Epithelial cell of prostate (primary cell): Measurements from ENCODE around the gene RFX2.

Experiments used
- DNase-seq: peaks from one replicate; pipeline ENCODE4 v3.0.0-alpha.2; 2011; ENCODE audit warnings: low read depth, low spot score
- H3K27ac ChIP-seq: fragments of 450-650 bp; 2 replicates; pipeline ENCODE4 v1.5.1; 2017; ENCODE audit warnings: mild to moderate bottlenecking

RFX2 gene

DNA sequence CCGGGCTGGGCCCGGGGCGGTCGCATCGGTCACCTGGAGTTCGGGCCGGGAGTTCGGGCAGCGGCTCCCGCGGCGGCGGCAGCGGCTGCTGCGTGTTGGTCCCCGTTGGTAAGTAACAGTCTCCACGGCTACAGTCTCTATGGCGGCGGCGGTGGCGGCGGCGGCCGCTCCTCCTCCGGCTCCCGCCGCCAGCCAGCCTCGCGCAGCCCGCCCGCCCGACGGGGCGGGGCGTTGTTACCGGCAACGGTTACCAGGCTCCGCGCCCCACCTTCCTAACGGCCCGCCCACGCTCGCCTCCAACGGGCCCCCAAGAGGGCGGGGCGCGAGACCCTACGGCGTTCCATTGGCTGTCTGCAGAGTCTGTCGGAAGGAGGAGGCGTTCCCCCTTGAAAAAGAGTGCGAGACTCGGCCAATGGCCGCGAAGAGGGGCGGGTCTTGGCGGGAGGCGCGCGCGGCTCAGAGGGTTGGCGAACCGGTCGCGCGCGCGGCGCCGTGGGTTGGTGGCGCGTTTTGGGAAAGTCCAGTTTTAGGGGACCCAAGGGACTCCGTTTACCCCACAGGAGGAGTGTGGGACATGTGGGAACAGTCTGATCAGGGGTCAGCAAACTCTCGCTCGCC, at the start of gene RFX2:
RFX2 (minus strand) TSS at position 141 of the 618 bp plus-strand sequence. CDS start 63,004 bp downstream, outside the sequence.
- H3K27ac ChIP-seq, result peak within 1 kb of the TSS; percentile 20
- peak; percentile 88 for DNase-seq

GRCh38 chr19:6156033-6156432, 45.7 kb upstream of the RFX2 start:
- H3K27ac ChIP-seq, result no peak overlapping the region

GRCh38 chr19:6150289-6150688, 40.0 kb upstream of the RFX2 start:
- no peak overlapping the region for H3K27ac ChIP-seq
- DNase-seq, result no peak

More at GRCh38 chr19:6156033-6156432, 45.7 kb upstream of the RFX2 start:
- DNase-seq, result no peak

DNA sequence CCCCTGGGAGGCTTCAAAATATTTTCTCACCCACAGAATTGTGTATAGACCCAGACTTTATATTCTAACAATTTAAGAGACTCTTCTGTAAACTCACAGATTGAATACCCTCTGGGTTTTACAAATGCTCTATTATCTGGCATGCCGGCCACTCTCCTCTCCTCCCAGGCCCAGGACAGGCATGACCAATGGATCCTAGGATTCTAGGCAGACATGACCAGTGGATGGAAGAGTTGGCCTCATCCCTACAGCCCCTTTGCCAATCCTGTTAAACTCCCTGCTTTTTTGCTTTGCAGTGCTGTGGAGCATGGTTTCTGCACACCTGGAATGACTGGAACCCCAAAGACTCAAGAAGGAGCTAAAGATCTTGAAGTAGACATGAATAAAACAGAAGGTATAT, 30.9 kb upstream of the RFX2 start:
- no peak for DNase-seq
- no peak overlapping the region for H3K27ac ChIP-seq

DNA sequence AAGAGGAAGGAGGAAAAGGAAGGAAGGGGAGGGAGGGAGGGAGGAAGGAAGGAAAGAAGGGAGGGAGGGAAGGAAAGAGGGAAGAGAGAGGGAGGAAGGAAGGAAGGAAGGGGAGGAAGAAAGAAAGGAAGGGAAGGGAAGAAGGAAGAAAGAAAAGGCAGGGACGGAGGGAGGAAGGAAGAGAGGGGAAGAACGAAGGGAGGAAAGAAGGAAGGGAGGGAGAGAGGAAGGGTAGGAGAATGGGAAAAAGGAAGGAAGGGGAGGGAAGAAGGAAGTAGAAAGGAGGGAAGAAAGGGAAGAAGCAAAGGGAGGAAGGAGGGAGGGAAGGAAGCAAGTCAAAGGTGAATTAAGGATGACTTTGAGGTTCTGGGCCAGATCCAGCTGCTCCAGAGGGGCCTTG, 28.2 kb upstream of the RFX2 start:
- DNase-seq, result no peak
- H3K27ac ChIP-seq, result no peak overlapping the region

GRCh38 chr19:6138066-6138465, 27.8 kb upstream of the RFX2 start:
- H3K27ac ChIP-seq, result no peak overlapping the region
- DNase-seq, result no peak

DNA sequence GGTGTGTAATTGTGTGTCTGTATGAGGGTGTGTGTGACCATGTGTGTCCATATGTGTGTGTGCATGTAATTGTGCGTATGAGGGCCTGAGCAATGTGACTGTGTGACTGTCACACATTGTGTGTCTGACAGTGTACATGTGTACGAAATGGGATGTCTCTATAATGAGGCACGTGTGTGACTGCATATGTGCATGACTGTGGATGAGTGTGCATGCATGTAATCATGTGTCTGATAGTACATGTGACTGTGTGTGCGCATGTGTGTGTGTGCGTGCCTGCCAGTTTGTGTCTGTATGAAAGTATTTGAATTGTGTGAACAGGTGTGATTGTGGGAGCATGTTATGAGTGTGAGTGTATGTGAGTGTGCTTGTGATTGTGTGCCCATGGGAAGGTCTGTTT, 22.9 kb upstream of the RFX2 start:
- DNase-seq, result no peak
- no peak overlapping the region for H3K27ac ChIP-seq

DNA sequence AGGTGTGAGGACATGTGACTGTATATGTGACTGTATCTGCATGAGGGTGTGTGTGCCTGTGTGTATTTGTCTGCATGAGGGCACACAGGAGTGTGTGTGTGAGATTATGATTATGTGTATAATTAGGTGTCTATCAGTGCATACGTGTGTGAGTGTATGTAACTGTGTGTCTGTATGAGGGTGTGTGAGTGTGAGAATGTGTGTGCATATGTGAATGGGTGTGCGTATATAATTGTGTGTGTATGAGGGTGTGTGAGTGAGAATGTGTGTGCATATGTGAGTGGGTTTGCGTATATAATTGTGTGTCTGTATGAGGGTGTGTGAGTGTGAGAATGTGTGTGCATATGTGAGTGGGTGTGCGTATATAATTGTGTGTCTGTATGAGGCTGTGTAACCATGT, 22.2 kb upstream of the RFX2 start:
- no peak overlapping the region for H3K27ac ChIP-seq
- DNase-seq, result no peak

- no peak overlapping the region for H3K27ac ChIP-seq
- no peak for DNase-seq
These were observed 17.5 kb upstream of the RFX2 start for GRCh38 chr19:6127716-6128335.

DNA sequence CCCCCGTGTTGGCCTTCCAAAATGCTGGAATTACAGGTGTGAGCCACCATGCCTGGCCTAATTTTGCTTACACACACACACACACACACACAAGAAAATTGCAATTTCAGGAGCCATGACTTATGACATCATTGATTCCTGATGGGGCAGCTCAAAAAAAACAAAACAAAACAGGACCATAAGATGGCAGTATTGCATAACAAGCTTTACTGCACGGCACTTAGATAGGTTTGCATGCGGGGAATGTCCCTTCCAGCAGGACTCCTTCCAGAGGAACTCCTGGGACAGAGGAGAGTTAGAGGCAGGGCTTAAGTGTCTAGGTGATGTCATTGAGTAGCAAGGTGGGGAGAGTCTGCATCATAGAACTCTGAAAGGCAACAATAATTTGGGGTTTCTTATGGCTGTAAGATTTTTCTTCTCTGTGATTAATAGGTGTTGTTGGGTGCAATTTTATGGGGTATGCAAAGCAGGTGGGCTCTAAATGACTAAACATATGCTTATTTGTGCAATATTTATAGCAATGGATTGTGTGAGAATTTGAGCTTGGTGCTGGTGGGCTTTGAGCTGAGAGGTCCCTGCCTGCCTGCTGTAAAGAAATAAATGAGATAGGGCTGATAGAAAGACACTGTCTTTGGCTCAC, 16.2 kb upstream of the RFX2 start:
- no peak overlapping the region for H3K27ac ChIP-seq
- DNase-seq, result no peak

DNA sequence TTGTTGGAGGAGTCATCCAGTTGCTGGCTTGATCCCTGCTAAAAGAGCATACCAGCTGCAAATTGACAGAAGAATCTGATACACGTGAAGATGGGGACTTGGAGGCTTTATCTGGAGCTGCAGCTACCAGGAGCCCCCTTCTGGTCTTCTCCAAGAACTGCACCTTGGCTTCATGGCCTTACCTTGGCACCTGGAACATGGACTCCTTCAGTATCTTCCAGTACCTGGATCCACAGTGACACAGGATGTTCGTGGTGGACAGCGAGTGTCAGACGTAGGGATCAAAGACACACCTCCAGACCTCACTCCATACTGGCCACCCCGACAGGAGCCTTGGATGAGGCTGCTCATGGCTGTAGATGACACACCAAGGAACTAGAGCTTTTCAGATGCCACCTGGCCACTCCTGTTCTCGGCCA, 15.3 kb upstream of the RFX2 start:
- DNase-seq, result peak; percentile 41
- no peak overlapping the region for H3K27ac ChIP-seq

- DNase-seq, result no peak
- H3K27ac ChIP-seq, result no peak overlapping the region
These were observed 8.7 kb upstream of the RFX2 start for GRCh38 chr19:6119031-6119430.

DNA sequence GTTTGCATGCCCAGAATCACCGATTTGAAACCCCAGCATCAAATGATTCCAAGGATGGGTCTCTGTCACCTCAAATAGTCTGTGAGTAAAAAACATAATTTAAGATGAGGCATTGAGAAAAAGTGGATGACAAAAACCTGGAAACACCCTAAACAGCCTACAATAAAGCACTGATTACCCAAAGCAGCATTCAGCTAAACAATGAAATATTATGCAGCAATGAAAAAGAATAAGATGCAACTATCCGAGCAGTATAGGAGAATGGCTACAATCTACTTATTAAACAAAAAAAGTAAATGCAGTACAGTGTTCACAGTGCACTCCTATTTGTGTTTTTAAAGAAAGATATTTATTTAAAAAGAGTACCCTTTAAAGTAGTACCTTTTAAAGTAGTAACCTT, 7.7 kb upstream of the RFX2 start:
- H3K27ac ChIP-seq, result no peak overlapping the region
- DNase-seq, result no peak

DNA sequence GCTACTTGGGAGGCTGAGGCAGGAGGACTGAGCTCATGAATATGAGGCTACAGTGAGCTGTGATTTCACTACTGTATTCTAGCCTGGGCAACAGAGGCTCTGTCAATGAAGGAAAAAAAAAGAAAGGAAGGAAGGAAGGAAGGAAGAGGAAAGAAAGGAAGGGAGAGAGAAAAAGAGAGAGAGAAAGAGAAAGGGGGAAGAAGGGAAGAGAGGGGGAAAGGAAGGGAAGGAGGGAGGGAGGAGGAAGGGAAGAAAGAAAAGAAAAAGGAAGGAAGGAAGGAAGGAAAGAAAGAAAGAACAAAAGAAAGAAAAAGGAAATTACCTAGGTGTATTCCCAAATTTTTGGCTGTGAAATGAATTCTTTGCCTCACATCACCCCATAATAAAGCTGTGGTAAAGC, 7.2 kb upstream of the RFX2 start:
- no peak for DNase-seq
- H3K27ac ChIP-seq, result no peak overlapping the region

GRCh38 chr19:6116749-6117430, 6.6 kb upstream of the RFX2 start:
- H3K27ac ChIP-seq, result no peak overlapping the region
- no peak for DNase-seq

DNA sequence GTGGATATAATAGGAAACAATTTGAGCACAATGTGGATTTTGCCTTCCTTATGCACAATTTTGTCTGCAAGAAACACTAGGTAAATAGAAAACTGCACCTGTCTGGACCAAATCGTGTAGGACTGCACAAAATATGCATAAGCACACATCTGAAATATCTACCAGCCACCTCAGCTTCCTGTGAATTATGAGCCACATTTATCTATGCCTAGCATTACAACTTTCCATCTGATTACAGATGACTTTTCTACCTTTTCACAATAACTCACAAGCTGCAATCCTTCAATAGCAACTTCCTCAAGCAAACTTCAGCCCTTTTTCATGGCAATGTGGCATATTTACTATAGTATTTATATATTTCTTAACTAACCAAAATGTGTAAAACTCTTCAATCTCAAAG, 5.7 kb upstream of the RFX2 start:
- no peak for DNase-seq
- H3K27ac ChIP-seq, result no peak overlapping the region

DNA sequence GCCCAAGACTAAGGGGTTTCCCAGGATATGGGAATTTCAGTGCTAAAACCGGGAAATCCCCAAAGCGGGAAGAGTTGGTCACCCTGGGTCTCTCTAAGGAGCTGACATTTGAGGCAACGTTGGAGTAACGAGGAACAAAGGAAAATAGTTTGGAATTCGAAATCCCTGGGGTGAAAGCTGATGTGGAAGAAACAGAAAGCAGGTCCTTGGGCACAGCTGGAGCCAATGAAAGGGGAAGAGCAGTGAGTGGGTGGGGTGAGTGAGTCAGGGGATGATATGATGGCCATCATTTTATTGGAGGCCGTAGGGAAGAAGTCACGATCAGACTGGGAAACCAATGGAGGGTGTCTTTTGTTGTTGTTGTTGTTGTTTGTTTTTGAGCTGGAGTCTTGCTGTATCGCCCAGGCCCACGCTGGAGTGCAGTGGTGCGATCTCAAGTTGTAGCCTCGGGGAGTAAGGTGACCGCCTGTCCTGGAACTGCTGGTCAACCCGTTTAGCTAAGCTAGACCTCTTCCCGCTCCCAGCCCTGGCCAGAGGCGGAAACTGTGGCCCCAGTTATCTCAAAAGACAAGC, 3.4 kb upstream of the RFX2 start:
- no peak overlapping the region for H3K27ac ChIP-seq
- DNase-seq, result no peak

DNA sequence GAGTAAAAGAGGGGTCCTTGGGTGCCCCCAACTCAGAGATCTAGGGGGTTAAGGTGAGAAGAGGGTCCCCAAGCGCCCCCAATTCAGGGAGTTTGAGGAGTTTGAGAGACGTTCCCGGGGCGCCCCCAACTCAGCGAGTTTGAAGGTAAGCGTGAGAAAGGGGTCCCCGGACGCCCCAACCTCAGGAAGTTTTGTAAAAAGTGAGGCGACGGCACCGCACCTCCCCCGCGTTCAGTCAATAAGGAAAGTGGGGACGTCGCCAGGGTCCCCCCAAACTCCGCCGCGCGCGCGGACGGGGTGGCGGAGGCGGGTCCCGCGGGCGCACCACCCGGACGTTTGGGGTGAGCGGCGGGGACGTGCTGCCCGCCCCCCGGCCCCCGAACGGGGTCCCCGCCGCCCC, 353 bp downstream of the RFX2 start:
- no peak overlapping the region for H3K27ac ChIP-seq
- DNase-seq, result no peak

GRCh38 chr19:6108721-6109633, 1.3 kb downstream of the RFX2 start:
- no peak for DNase-seq
- H3K27ac ChIP-seq, result peak overlapping the region; percentile 57
